DMS153 treated with DMSO at 0.1 percent for 48 hours (cell line): ENCODE measurements around the gene BPIFA1.

Experiments
- DNase-seq: peaks from one replicate; lab custom pipeline; 2025; ENCODE audit not compliant: unreplicated experiment; lab: John Stamatoyannopoulos, UW

The BPIFA1 gene

DNA sequence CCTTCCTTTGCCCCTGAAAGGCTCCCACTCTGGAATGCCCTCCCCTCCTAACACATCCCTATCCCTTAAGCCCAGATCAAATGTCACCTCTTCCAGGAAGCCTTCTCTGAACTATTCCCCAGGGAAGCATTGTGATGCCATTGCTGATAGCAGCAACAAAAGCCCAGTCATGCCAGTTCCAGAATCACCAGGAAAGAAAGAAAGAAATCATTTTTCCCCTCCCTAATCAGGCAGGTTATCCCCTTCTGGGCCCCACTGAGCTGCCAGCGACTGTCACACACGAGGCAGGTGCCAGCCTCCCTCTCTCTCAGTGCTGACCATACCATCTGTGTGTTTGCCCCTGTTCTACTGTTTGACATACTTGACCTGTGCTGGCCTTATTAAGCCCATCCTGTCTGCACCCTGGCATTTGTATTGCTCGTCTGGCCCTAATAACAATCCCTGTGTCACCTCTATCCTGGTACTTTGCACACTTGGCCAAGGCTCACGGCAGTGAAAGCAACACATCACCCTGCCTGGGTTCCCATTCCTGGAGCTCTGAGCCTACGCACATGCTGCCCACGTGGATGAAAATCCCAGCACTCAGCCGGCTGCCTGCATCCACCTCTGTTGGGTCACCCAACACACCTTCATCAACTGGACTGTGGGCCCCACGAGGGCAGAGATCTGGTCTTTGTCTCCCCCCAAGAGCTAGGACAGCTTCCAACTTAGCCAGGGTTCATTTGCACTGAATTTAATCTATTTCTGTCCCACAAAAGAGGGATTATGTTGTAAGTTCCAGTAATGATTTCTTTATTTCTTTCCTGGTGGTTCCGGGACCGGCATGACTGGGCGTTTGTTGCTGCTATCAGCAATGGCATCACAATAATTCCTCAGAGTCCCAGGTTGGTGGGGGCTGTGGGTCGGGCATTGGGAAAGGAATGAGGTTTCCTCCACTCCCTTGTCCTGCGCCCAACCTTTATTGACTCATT is 42.0 kb downstream of the BPIFA1 start:
- DNase-seq = peak; percentile 18

DNA sequence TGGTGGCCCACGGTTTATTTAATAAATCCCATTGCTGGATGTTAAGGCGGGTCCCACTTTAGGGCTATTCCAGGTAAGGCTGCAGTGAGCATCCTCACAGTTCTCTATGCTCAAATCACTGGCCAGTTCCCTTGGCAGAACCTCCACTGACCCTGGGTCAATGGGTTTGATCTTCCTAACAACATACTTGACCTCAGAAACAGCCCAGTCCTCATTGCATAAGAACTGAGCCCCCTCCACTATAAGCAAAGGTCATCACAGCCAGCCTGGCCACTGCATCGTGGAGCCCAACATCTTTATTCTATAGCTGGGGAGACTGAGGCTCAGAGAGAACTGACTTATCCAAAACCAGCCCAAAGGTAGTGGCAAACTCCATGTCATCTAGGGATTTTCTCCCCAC is 42.9 kb downstream of the BPIFA1 start:
- DNase-seq = no peak

DNA sequence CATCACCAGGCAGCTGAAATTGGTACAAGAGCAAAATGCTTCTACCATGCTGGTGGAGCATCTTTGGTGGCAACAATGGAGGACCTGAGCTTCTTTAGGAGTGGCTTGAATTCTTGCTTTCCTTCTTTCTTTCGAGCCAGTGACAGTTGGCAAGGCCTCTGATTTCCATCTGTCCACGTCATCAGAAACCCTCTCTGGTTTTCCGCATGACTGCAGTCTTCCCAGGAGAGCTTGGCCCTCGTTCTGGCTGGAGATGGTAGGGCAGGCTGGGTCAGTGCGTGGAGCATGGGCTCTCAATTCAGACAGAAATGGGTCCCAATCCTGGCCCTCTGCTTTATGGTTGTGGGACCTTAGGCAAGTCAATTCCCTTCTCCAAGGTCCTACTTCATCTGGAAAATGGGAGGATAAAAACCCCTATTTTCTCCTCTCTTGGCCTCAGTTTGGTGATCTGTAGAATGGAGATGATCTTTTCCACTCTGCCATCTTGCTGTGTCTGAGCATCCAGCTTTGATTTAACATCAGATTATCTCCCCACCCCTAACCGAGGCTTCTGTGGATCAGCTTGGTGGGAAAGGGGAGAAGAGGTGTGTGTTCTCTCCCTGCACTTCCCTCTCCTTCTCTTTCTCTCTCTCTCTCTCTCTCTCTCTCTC is 43.6 kb downstream of the BPIFA1 start:
- DNase-seq = no peak

DNA sequence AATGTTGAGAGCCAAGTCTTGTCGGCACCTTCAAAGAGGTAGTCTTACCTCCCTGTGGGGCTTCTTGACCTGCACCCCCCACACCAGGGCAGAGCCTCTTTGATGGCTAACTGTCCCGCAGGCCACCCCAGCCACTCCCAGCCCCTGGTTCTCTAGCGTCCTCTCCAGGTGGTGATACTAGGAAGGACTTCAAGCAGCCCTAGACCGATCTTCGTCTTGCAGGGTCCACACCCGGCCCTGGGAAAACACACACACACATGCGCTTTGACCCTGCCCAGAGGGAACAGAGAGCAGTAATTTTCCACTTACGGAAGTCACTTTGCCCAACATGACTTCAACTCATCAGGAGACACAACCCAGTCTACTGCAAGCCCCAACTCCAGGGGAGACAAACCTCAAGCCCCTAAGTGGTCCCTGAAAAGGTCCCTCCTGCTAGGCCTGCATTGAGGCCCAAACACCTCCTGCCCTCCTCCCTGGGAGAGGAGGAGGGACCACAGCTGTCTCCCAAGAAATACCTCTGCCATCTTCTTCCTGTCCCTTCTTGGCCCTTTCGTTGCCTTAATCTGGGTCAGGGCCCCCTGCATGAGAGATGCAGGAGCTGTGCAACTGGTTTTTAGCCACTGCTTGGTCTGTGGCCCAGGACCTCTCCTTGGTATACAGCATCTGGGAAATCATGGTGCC is 44.3 kb downstream of the BPIFA1 start:
- no peak for DNase-seq

DNA sequence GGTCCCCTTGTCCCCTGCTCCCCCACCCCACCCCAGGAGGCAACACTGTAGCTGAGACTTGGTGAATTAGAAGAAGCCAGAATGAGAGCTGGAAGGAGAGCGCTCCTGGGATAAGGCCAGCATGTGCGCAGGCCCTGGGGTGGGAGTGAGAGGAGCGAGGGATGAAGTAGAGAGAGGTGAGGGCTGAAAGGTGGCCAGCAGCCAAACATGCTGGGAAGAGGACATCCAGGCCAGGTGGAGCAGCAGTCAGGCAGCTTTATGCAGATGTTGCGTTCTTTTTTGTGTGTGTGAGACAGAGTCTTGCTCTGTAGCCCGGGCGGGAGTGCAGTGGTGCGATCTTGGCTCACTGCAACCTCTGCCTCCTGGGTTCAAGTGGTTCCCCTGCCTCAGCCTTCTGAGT is 45.0 kb downstream of the BPIFA1 start:
- no peak for DNase-seq

DNA sequence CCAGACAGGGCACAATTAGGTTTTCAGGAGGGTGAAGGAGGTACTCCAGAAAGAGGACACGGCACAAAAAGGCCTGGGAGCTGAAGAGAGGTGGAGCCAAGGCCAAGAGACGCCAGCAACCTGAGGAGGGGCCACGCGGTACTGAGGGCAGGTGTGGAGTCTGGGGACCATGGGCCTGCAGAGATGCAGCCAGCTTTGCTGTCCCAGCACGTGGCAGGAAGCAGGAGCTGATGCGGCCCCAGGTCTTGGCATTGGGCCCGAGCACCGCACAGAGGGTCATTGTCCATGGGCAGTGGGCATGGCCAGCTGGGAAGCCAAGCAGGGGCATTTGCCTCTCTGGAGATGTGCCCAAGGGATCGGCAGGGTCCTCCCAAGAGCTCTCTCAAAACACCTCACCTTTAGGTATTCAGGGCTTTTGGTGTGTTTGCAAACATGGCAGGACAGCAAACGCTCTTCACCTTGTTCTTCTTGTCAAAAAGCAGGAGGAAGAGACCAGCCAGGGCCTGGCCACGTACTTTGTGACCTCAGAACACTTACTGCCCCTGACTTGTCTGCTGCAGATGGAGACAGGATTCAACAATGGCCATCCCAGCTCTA is 45.9 kb downstream of the BPIFA1 start:
- peak; percentile 7 for DNase-seq

DNA sequence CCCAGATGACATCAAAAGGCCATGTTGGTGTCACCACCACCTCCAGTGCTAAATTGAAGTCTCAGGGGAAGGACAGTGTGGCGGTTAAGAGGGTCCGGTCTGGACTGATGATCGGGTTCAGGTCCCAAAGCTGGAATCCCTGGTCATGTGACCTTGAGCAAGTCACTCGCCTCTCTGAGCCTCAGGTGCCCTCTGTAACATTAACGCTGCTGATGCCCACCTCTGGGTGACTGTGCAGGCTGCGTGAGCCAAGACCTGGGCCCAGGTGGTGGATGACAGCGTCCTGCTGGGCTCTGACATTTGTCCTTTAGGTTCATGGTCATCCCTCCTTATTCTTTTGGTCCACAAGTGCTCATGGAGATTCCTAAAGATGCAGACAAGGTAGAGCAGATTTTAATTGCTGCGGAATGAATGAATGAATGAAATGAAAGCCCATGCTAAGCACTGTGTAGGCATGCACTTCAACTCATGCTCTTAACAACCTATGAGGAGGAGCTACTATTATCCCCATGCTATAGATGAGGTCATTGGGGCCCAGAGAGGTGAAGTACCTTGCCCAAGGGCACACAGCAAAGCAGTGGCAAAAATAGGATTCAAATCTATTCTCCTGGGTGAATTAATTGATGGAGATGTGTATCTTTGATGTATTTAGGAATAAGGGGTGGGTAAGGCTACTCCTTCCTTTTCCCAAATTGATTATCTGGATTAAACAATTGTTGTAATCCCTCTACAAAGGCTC is 46.6 kb downstream of the BPIFA1 start:
- DNase-seq = no peak

DNA sequence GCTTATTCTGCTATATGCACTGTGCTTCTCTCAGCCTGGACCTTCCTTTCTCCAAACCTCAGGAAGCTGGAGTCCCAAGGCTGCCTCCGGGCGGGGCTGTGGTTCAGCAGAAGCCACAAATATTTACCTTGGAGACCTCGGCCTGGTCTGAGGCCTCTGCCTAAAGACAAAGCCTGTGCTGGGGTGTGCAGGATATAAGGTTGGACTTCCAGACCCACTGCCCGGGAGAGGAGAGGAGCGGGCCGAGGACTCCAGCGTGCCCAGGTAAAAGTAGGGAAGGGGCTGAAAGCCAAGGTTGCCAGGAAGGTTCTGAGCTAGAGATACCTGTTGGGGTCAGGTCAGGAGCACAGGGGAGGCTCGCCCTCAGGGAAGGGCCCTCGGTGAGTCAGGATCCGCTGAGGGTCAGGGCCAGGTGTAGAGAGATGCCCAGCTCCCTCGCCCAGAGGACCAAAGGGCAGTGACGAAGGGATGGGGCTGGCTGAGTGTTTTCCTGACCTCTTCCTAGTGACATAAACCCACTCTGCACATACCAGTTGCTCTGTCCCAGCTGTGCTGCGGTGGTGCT is 47.3 kb downstream of the BPIFA1 start, which contains the start of gene BPIFB1:
BPIFB1 (plus strand) TSS at position 224 of the 565 bp plus-strand sequence. CDS start 2,860 bp downstream, outside the sequence.
- DNase-seq = no peak

DNA sequence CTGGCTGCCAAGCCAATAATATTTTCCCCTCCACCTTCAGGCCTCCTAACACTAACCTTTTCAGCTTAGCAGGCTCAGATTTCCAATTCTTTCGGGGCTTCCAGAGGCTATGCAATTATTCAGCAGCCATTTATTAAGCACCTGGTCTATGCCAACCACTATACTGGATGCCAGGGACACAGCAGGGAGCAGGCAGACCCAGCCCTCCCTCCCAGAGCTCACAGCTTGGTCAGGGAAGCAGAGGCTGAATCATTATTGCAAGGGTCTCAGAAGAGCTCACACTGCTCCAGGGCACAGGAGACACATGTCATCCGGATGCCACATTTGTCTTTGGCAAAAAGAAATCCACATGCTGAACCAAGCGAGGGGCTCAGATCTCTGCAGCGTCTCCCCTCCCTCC is 48.5 kb downstream of the BPIFA1 start:
- no peak for DNase-seq

DNA sequence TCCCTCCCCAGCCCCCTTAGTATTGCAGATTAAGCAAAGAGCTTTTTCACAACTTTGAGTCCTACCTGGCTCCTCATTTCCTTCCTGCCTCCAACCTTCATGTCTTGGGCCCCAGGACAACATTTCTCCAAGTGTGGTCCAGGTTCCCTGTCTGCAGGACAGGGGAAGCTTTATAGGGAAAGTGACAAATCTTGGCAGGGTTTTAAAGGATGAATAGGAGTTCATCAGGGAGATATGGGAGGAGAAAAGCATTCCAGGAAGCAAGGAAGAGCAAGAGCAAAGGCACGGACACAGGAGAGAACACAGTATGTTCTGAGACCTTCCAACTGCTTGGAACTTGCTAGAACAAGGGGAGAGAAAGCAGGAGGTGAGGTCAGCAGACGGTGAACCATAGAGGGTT is 49.1 kb downstream of the BPIFA1 start:
- DNase-seq = no peak

DNA sequence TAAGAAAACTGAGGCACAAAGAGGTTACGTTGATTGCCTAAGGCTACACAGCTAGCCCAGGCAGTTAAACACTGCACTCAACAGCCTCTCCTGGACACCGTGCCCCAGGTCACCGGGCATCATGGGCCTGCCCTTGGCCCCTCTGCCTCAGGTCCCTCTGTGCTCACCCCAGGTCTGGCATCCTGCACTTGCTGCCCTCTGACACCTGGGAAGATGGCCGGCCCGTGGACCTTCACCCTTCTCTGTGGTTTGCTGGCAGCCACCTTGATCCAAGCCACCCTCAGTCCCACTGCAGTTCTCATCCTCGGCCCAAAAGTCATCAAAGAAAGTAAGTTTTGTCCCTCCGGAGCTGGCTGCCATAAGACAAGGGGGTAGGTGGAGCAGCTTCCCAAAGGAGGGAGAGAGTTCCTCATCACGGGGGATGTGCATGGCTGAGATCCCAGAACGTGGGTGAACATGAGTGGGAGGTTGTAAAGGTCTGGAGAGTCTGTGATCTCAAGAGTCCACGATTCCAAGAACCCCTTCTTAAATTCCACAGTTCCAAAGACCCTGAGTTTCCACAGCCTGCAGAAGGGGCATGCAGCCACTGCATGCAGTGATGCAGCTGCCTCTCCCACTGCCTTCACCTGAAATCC is 50.2 kb downstream of the BPIFA1 start:
- DNase-seq = no peak

DNA sequence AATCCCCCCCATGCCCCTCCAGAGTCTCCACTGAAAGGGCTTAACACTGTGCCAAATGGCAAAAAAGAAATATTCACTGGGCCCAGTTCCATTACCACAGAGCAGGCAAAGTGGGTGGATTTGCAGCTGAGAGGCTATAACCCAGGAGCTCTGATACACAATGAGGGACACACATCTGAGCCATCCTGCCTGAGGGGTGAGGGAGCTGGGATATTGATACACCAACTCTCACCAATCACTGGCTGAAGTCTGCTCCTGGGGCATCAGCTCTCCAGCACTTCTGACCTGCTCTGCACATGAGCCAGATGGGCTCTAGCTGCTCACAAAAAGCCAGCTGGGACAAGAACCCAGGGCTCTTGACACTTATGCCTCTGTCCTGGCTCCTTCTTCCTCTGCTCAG is 52.1 kb downstream of the BPIFA1 start:
- no peak for DNase-seq

DNA sequence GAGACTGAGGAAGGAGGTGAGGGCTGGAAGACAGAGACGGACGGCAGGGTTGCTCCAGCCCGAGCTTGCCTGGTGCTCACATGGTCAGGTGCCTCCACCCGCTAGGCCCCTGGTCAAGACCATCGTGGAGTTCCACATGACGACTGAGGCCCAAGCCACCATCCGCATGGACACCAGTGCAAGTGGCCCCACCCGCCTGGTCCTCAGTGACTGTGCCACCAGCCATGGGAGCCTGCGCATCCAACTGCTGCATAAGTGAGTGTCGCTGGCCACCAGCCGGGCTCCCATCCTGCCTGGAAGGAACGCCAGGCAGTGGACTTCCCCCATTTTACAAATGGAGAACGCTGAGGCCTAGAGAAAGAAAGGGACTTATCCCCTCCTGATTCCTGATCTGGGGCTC is 55.1 kb downstream of the BPIFA1 start:
- DNase-seq = no peak

DNA sequence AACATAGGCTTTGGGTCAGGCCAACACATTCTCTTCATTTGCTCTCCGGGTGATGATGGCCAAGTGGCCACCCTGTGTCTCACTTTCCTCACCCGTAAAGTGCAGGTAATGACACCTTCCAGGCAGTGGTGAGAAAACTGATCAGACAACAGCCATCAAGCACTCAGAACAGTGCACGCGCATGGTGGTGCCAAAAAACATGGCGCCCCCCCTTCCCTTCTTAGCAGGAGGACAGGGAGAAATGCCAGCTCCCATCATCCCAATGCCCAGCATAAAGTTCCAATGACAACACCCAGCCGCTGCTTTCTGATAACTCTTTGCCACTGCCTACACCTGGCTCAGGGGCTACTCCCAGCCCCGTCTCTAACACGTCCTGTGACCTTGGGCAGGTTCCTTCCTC is 55.6 kb downstream of the BPIFA1 start:
- no peak for DNase-seq

DNA sequence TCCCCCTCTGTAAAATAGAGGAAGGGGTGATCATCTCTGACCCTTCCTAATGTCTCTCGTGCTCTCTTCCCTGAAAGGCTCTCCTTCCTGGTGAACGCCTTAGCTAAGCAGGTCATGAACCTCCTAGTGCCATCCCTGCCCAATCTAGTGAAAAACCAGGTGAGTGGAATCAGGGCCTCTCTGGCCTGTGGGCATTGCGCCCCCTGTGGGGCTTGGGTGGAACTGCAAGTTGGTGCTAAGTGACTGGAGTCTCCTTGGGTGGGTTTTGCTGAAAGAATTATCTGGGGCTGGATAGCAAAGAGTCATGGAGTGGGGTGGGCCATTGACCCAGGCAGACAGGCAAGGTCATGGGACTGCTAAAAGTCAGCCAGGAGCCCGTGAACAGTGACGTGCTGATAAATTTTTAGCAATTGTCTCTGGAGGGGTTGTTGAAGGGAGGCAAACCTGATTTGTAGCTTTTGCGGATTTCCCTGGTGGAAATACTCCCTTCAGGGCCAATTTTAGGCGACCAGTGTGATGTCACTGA is 56.1 kb downstream of the BPIFA1 start:
- peak; percentile 6 for DNase-seq
